Fibroblast of lung (primary cell): ENCODE data around the gene TAF3. TPM values are rescaled to one million over a fixed set of nuclear protein-coding genes. Genes with fewer than 3 reads are reported as not detected.
A peak's percentile ranks its signal among the peaks of the same experiment; 100 is the strongest.

Experiments
- DNase-seq, 2 donors: peaks; one replicate each; pipeline versions ENCODE4 v3.0.0 to v3.0.0-alpha.2; 2010; ENCODE audit warnings: low read depth in 2 of 2
- H2AFZ ChIP-seq: 2 replicates; pipeline ENCODE4 v1.5.1; 2012; ENCODE audit warnings: low read length, control low read depth, inconsistent platforms
- H3K27ac ChIP-seq: 2 replicates; pipeline ENCODE4 v1.5.1; 2011; ENCODE audit warnings: low read length, control low read depth; ENCODE audit not compliant: insufficient read depth
- H3K27me3 ChIP-seq: 2 replicates; pipeline ENCODE4 v1.5.1; 2011; ENCODE audit warnings: mild to moderate bottlenecking, low read length; ENCODE audit not compliant: control insufficient read depth, insufficient read depth
- H3K36me3 ChIP-seq: 2 replicates; pipeline ENCODE4 v1.5.1; 2011; ENCODE audit warnings: low read length; ENCODE audit not compliant: control insufficient read depth, insufficient read depth
- H3K4me1 ChIP-seq: 2 replicates; pipeline ENCODE4 v1.5.1; 2011; ENCODE audit warnings: low read length; ENCODE audit not compliant: control insufficient read depth, insufficient read depth; ENCODE audit errors: extremely low read depth
- H3K4me2 ChIP-seq: 2 replicates; pipeline ENCODE4 v1.5.1; 2011; ENCODE audit warnings: low read length, control low read depth; ENCODE audit not compliant: insufficient read depth; ENCODE audit errors: extremely low read depth
- H3K4me3 ChIP-seq, 4 experiments: fragments of 200-600 bp in 1 of 4; sonication (generic) in 1 of 4; replicated peaks in 1 of 4; 2 replicates each; pipeline ENCODE4 v1.5.1; 2011 to 2016; ENCODE audit warnings: low read length in 4 of 4, low read depth in 3 of 4, mild to moderate bottlenecking in 3 of 4, control low read depth in 2 of 4, inconsistent platforms in 1 of 4, mixed read lengths in 1 of 4; ENCODE audit not compliant: insufficient read depth in 1 of 4; ENCODE audit errors: control extremely low read depth in 1 of 4
- H3K79me2 ChIP-seq: 2 replicates; pipeline ENCODE4 v1.5.1; 2012; ENCODE audit warnings: mild to moderate bottlenecking, low read length, inconsistent platforms; ENCODE audit not compliant: control insufficient read depth, insufficient read depth
- H3K9ac ChIP-seq: 2 replicates; pipeline ENCODE4 v1.5.1; 2011; ENCODE audit warnings: mild to moderate bottlenecking, low read length, control low read depth; ENCODE audit not compliant: insufficient read depth
- H3K9me3 ChIP-seq: 2 replicates; pipeline ENCODE4 v1.5.1; 2012; ENCODE audit warnings: low read depth, low read length; ENCODE audit not compliant: control insufficient read depth, insufficient read depth
- H4K20me1 ChIP-seq: 2 replicates; pipeline ENCODE4 v1.5.1; 2011; ENCODE audit warnings: low read length; ENCODE audit not compliant: control insufficient read depth, insufficient read depth; ENCODE audit errors: extremely low read depth
- EZH2 ChIP-seq: IDR thresholded peaks from 2 replicates; pipeline ENCODE4 v1.5.1; 2012; ENCODE audit warnings: low read length, control low read depth, mild to moderate bottlenecking; ENCODE audit errors: missing control alignments
- polyA plus RNA-seq, 2 donors: library from polyadenylated mRNA; depleted of rRNA in 1 of 2; stranded (reverse) in 1 of 2; unstranded in 1 of 2; fragments of >200 nt; gene quantifications; 2 replicates each; pipeline ENCODE4 v1.2.1, GENCODE V29; 2011 to 2012; ENCODE audit warnings: missing spikeins in 1 of 2
- total RNA-seq: library from RNA; depleted of rRNA; stranded (reverse); fragments of >200 nt; gene quantifications from 2 replicates; pipeline ENCODE4 v1.2.1, GENCODE V29; 2014
- TF ChIP-seq, protein P1 (sequence below), 2 donors: IDR thresholded peaks in 1 of 2; conservative IDR thresholded peaks in 1 of 2; 1 replicate in 1 of 2; 2 replicates in 1 of 2; pipeline ENCODE4 v1.5.1; 2011 to 2012; ENCODE audit warnings: low read length in 2 of 2, control low read depth in 1 of 2, inconsistent platforms in 1 of 2, low read depth in 1 of 2, mild to moderate bottlenecking in 1 of 2

The TAF3 gene
- total and polyA plus RNA-seq, 2 donors (not counting 1 experiment from before 2014, with no cell fraction given), result 2.1 to 4.0 TPM

- Histone ChIP-seq H3K4me1 (peaks cover 2% of the 10 kb centered on the region), H3K27me3 (no peaks in the 10 kb centered on the region), H3K9ac (no peak overlapping the region), H3K79me2 (peaks cover 83% of the 10 kb centered on the region), H3K4me3 (peak overlapping the region in 2 of 4 experiments; percentile 73 to 91), H2AFZ (no peak overlapping the region), H4K20me1 (no peaks in the 10 kb centered on the region), H3K4me2 (peak overlapping the region; percentile 78), H3K9me3 (no peaks in the 10 kb centered on the region), H3K36me3 (no peaks in the 10 kb centered on the region), H3K27ac (no peak overlapping the region)
- TF ChIP-seq, protein P1, sequence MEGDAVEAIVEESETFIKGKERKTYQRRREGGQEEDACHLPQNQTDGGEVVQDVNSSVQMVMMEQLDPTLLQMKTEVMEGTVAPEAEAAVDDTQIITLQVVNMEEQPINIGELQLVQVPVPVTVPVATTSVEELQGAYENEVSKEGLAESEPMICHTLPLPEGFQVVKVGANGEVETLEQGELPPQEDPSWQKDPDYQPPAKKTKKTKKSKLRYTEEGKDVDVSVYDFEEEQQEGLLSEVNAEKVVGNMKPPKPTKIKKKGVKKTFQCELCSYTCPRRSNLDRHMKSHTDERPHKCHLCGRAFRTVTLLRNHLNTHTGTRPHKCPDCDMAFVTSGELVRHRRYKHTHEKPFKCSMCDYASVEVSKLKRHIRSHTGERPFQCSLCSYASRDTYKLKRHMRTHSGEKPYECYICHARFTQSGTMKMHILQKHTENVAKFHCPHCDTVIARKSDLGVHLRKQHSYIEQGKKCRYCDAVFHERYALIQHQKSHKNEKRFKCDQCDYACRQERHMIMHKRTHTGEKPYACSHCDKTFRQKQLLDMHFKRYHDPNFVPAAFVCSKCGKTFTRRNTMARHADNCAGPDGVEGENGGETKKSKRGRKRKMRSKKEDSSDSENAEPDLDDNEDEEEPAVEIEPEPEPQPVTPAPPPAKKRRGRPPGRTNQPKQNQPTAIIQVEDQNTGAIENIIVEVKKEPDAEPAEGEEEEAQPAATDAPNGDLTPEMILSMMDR (conservative IDR thresholded peaks at IDR 0.05 in 1 of 2, IDR thresholded peaks at IDR 0.05 in 1 of 2; ENCODE audit: low read depth in 1 of 2, low read length in 2 of 2), result no peak
- no peak for TF ChIP-seq EZH2
- no peak for DNase-seq
Observed at GRCh38 chr10:7786430-7786829, 31.9 kb upstream of the TAF3 start.

DNA sequence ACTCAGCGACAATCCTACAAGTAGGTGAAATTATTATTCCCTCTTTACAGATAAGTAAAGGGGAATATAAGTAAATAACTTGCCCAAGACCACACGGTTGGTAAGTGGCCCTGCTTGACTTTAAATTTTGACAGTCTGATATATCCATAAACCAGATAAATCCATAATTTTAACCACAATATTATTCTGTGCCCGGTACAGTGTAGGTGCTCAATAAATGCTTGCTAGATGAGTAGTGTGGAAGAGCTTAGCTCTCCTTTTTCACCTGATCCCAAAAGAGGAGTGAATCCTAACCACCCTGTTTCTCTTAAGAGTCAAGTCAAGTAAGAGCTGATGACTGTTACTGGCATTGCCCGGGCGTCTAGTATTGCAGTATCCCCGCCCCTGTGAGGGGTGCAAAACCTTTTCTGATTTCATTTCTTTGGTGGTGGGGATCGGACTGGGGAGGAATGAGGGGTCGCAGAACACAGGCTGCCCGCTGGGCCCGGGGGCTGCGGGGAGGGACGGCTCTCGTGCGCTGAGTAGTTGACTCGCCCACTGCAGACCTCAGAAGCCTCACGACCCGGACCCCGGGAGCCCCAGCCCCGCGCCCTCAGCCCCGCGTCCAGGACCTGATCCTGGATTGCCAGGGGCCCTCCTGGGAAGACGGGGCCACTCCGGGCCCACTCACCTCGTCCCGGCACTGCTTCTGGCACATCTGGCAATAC is 31.0 kb upstream of the TAF3 start:
- no peaks in the 10 kb centered on the region for H3K9me3 ChIP-seq
- peak overlapping the region; percentile 78 for H3K4me2 ChIP-seq
- no peaks in the 10 kb centered on the region for H3K36me3 ChIP-seq
- peak overlapping the region; percentile 86 for H3K27ac ChIP-seq
- H3K9ac ChIP-seq, result peak overlapping the region; percentile 93
- H3K4me3 ChIP-seq, result peak overlapping the region; percentile 73 to 97 (median 87)
- no peaks in the 10 kb centered on the region for H4K20me1 ChIP-seq
- DNase-seq, result peak in 1 of 2 donors; percentile 23
- H3K79me2 ChIP-seq, result peaks cover 90% of the 10 kb centered on the region
- peak overlapping the region; percentile 95 for H2AFZ ChIP-seq
- TF ChIP-seq, protein P1 (conservative IDR thresholded peaks at IDR 0.05 in 1 of 2, IDR thresholded peaks at IDR 0.05 in 1 of 2; ENCODE audit: low read depth in 1 of 2, low read length in 2 of 2), result no peak
- TF ChIP-seq EZH2, result no peak
- no peaks in the 10 kb centered on the region for H3K27me3 ChIP-seq
- H3K4me1 ChIP-seq, result peaks cover 2% of the 10 kb centered on the region

DNA sequence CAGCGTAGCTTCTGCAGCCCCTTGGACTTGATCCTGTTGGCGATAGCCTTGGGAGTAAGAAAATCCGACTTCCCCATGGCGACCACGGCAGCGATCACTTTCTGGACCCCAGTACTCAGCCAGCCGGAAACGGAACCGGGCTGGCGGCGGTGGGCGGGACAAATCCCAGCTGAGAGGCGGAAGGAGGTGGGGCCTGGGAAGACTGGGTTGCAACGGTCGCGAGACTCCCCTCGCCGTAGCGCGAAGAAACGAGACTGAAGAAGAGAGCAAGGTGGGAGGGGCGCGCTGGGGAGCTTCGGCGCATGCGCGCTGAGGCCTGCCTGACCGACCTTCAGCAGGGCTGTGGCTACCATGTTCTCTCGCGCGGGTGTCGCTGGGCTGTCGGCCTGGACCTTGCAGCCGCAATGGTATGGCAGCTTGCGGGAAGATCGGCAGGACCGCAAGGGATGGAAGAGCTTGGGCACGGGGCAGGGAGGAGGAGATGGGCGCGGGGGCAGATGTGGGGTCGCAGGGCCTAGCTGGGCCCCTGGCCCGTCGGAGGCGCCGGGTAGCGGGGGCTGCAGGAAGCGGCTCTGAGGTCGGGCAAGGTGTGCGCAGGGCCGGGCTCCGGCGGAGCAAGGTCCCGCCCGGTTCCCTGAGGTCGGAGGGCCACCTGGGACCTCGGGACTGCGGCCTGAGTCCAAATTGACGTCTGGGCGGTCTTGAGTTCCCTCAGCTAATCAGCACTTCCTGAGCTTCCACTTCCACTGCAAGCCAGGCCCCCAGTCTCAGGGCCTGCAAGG is 30.3 kb upstream of the TAF3 start, which contains the start of the genes ATP5F1C and KIN:
TSS of gene ATP5F1C (plus strand) at position 321 of the 782 bp plus-strand sequence. CDS start at position 352, 31 bp downstream.
TSS of gene KIN (minus strand) at position 137 of the 782 bp plus-strand sequence. CDS start at position 77, 60 bp downstream.
- Histone ChIP-seq H3K79me2 (peaks cover 95% of the 10 kb centered on the region), H3K9ac (peak within 1 kb of the TSS; percentile 93), H4K20me1 (no peaks in the 10 kb centered on the region), H3K27me3 (no peaks in the 10 kb centered on the region), H3K27ac (peak within 1 kb of the TSS; percentile 86), H3K36me3 (no peaks in the 10 kb centered on the region), H3K4me1 (peaks cover 2% of the 10 kb centered on the region), H3K9me3 (no peaks in the 10 kb centered on the region), H3K4me3 (peak within 1 kb of the TSS; percentile 73 to 97 (median 87)), H2AFZ (peak within 1 kb of the TSS; percentile 95), H3K4me2 (peak within 1 kb of the TSS; percentile 94)
- DNase-seq, result peak; percentile 91 to 96
- TF ChIP-seq, protein P1 (conservative IDR thresholded peaks at IDR 0.05 in 1 of 2, IDR thresholded peaks at IDR 0.05 in 1 of 2; ENCODE audit: low read depth in 1 of 2, low read length in 2 of 2), result no peak
- TF ChIP-seq EZH2, result no peak
